Activated T-cell treated with anti-CD3 and anti-CD28 coated beads for 4 hours (primary cell): ENCODE measurements around the gene OXT.
"Not testable (repeated sequence)": the region's sequence is repeated elsewhere in the genome, so short reads cannot be mapped to it uniquely, and the experiment has no call there.

Source experiments
- DNase-seq: peaks from one replicate; pipeline ENCODE4 v3.0.0-alpha.2; 2020

The OXT gene

GRCh38 chr20:3071610-3072529 is at the start of gene OXT:
Gene OXT (plus strand): TSS chr20:3071620. CDS start chr20:3071656, 36 bp downstream.
- DNase-seq: peak; percentile 61

- DNase-seq: no peak
Measured at GRCh38 chr20:3021777-3022176, 49.6 kb upstream of the OXT start.

GRCh38 chr20:3022559-3023490 is 48.6 kb upstream of the OXT start:
- DNase-seq: not testable (repeated sequence)

GRCh38 chr20:3027987-3028386 is 43.4 kb upstream of the OXT start:
- no peak for DNase-seq

GRCh38 chr20:3031524-3032147 is 39.8 kb upstream of the OXT start:
- DNase-seq: no peak

- no peak for DNase-seq
Measured at GRCh38 chr20:3032624-3033023, 38.8 kb upstream of the OXT start.

- no peak for DNase-seq
Measured at GRCh38 chr20:3037654-3038053, 33.8 kb upstream of the OXT start.

GRCh38 chr20:3038454-3038853 is 33.0 kb upstream of the OXT start:
- DNase-seq: no peak

- no peak for DNase-seq
Measured at GRCh38 chr20:3039426-3039825, 32.0 kb upstream of the OXT start.

- no peak for DNase-seq
Measured at GRCh38 chr20:3040086-3040485, 31.3 kb upstream of the OXT start.

GRCh38 chr20:3041854-3042409 is 29.5 kb upstream of the OXT start:
- no peak for DNase-seq

- no peak for DNase-seq
Measured at GRCh38 chr20:3042625-3043024, 28.8 kb upstream of the OXT start.

GRCh38 chr20:3043322-3043721 is 28.1 kb upstream of the OXT start, which contains the start of gene GNRH2:
Gene GNRH2 (plus strand): TSS chr20:3043622. CDS start chr20:3044415, 793 bp downstream.
- no peak for DNase-seq

GRCh38 chr20:3044336-3044965 is 27.0 kb upstream of the OXT start:
- DNase-seq: no peak

GRCh38 chr20:3045042-3045815 is 26.2 kb upstream of the OXT start:
- DNase-seq: peak; percentile 19

- DNase-seq: peak; percentile 64
Measured at GRCh38 chr20:3045816-3046676, 25.4 kb upstream of the OXT start, which contains the start of gene MRPS26. Gene MRPS26 (plus strand): TSS chr20:3046052. CDS start chr20:3046069, 17 bp downstream.

- no peak for DNase-seq
Measured at GRCh38 chr20:3046677-3047462, 24.6 kb upstream of the OXT start.

- no peak for DNase-seq
Measured at GRCh38 chr20:3047486-3048419, 23.7 kb upstream of the OXT start.
